Epithelial cell of esophagus (primary cell): ENCODE measurements around the gene ADAM12.

Experiments used
- DNase-seq: peaks from one replicate; pipeline ENCODE4 v3.0.0; 2010; ENCODE audit warnings: low read depth
- H3K4me3 ChIP-seq: 2 replicates; pipeline ENCODE4 v1.5.1; 2011; ENCODE audit warnings: mild to moderate bottlenecking, low read length, control low read depth
- TF ChIP-seq, protein P1 (sequence below): IDR thresholded peaks from 2 replicates; pipeline ENCODE4 v1.5.1; 2011; ENCODE audit warnings: low read depth, mild to moderate bottlenecking, low read length, control low read depth, inconsistent platforms; ENCODE audit not compliant: insufficient read depth; ENCODE audit errors: missing control alignments

ADAM12 gene

DNA sequence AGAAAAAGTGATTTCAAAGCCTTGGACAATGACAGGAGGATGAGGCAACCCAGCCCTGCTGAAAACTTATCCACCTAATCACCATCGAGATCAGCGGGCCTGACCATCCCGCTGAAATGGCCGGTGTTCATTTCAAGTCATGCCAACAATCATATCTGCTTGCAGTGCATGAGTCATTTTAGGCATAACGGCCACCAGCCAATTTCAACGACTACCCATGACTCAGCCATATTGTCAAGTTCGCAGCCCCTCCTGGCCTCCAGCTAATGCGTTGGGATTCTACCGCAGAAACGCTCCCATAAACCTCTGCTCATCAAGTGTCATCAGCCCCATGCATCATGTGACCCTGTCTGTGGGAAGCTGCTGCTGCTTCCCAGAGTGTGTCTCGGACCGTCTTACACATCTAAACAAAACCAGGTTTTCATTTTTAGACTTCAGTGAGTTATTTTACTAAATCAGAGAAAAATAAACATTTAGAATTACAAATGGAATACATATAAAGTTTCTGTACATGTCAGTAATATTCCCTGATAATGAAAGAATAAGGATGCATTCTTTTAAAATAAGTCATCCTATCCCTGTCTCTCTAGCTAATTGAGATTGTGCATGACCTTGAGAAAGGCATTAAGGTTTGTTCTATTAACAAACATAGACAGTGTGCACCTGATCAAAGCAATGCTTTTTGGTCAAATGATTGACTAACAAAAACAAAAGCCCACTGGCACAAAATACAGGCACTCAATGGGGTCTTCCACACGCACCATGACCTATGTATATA lies 188.9 kb downstream of the ADAM12 start:
- H3K4me3 ChIP-seq: no peak overlapping the region
- DNase-seq: peak; percentile 50
- TF ChIP-seq, protein P1, sequence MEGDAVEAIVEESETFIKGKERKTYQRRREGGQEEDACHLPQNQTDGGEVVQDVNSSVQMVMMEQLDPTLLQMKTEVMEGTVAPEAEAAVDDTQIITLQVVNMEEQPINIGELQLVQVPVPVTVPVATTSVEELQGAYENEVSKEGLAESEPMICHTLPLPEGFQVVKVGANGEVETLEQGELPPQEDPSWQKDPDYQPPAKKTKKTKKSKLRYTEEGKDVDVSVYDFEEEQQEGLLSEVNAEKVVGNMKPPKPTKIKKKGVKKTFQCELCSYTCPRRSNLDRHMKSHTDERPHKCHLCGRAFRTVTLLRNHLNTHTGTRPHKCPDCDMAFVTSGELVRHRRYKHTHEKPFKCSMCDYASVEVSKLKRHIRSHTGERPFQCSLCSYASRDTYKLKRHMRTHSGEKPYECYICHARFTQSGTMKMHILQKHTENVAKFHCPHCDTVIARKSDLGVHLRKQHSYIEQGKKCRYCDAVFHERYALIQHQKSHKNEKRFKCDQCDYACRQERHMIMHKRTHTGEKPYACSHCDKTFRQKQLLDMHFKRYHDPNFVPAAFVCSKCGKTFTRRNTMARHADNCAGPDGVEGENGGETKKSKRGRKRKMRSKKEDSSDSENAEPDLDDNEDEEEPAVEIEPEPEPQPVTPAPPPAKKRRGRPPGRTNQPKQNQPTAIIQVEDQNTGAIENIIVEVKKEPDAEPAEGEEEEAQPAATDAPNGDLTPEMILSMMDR: no peak

DNA sequence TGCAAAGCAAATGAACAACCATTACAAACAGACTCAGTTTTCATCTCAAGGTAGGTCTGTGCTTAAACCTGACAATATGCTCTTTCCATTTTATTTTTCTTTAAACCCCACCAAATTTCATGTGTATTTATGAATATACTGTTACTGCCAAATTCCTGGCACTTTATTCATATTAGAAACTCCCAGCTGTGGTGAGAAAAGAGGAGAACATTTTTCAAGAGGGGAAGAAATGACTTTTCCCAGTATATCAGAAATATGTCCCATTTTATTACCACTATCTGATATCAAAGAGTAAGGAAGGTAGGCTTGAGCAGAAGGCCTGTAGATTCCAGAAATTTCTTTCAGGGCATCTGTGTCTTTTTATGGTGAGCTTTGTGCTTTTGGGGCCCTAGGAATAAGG lies 189.6 kb downstream of the ADAM12 start:
- TF ChIP-seq, protein P1: no peak
- H3K4me3 ChIP-seq: no peak overlapping the region
- no peak for DNase-seq

DNA sequence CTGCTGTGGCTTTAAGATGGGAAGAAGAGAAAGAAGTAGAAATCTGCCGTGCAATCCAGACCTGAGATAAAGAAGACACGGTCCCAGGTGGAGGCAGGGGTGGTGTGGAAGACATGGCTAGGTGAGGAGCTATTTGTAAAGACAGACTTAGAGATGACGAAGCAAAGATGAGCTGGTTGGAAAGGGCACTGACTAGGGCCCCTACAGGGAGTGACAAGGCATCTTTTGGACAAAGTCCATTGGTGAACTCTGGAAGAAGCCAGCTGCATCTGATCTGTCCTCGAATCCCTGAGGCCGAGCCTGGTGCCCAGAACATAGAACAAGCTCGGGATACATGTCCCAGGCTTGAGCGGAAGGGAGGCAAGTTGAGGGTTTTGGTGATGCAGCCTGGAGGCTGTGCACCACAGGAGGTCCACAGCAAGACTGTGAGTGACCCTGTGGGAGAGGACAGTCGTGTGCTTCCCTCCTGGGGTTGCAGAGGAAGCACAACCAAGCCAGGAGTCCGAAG lies 191.2 kb downstream of the ADAM12 start:
- no peak for DNase-seq
- TF ChIP-seq, protein P1: no peak
- no peak overlapping the region for H3K4me3 ChIP-seq

DNA sequence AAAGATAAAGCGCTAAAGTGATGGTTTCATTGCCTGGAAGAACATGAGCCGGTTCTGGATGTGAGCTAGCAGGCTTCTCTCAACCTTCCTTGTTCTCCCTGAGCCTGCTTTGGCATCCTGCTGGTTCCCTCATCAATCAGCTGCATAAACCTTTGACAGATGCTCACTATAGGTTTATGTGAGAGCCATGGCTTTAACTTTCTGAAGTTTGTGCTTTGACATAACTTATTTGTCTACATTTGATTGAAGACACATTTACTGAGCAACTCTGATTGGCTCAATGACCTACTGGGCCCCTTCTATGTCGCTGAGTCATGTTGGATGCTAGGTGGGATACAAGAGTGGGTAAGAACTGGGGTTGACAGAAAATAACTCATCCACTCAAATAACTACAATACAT lies 192.0 kb downstream of the ADAM12 start:
- no peak overlapping the region for H3K4me3 ChIP-seq
- no peak for DNase-seq
- TF ChIP-seq, protein P1: no peak

DNA sequence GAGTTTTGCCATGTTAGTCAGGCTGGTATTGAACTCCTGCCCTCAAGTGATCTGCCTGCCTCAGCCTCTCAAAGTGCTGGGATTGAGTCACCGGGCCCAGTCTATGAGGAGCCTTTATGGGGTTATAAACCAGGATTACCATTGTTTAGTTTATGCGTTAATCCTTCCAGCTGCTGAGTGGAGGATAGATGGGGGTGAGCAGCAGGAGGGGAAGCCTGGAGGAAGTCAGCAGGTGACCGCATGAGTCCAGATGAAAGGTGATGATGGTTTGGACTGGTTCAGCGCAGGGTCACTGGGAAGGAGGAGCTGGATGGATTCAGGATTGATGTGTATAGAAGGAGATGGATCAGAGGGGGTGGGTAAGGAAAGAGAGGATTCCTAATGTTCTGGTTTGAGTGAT lies 197.1 kb downstream of the ADAM12 start:
- no peak overlapping the region for H3K4me3 ChIP-seq
- DNase-seq: no peak
- TF ChIP-seq, protein P1: no peak

DNA sequence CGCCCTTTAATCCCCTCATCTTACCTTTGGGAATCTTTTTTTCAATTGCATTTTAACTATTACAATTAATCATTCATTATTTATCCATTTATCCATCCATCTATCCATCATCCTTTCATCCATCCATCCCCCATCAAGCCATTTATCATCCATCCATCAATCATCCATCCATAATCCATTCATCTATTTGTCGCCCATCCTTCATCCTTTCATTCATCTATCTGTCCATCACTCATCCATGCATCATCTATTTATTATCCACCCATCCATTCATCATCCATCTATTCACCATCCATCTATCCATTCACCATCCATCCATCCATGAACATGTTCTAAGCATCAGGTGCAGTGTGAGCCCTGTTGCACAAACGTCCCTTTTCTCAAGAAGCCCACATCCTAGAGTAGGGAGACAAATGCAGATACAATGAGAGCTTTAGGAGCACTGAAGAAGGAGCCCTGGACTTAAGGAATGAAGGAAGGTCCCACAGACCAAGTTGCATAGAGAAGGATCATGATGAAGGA lies 199.5 kb downstream of the ADAM12 start:
- no peak for DNase-seq
- no peak overlapping the region for H3K4me3 ChIP-seq
- TF ChIP-seq, protein P1: no peak

DNA sequence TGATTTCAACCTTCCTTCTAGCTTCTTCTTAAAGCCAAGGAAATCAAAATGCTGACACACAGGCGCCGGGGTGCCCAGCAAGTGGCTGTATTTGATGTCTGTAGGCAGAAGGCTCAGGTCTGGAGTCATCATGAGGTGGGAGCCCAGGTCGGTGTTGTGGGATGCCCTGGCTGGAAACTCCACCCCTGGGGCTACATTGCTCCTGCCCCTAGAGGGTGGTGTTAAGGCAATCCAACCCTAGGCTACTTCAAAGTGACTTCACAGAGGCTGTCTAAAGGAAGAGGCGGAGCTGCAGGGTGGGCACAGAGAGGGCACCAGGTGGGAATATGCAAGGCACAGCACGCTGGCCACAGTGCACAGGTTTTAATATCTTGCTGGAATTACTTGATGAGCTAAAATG lies 200.9 kb downstream of the ADAM12 start:
- TF ChIP-seq, protein P1: no peak
- no peak for DNase-seq
- no peak overlapping the region for H3K4me3 ChIP-seq
